BE2C (cell line): ENCODE results near the gene UQCR11.

Source experiments
- DNase-seq: peaks from one replicate; pipeline ENCODE4 v3.0.0-alpha.2; 2020
- H3K27me3 ChIP-seq: fragments of 250-450 bp; sonication (Bioruptor Pico); 2 replicates; pipeline ENCODE4 v1.5.1; 2020; ENCODE audit warnings: mild to moderate bottlenecking
- H3K36me3 ChIP-seq: fragments of 250-450 bp; sonication (Bioruptor Pico); 2 replicates; pipeline ENCODE4 v1.5.1; 2020; ENCODE audit warnings: mild to moderate bottlenecking
- H3K4me1 ChIP-seq: fragments of 250-450 bp; sonication (Bioruptor Pico); 2 replicates; pipeline ENCODE4 v1.5.1; 2020
- H3K4me3 ChIP-seq: 2 replicates; pipeline ENCODE4 v1.5.1; 2011; ENCODE audit warnings: low read depth, low read length
- H3K9me3 ChIP-seq: fragments of 250-450 bp; sonication (Bioruptor Pico); 2 replicates; pipeline ENCODE4 v1.5.1; 2020
- TF ChIP-seq, protein P1 (sequence below): IDR thresholded peaks from 2 replicates; pipeline ENCODE4 v1.5.1; 2012; ENCODE audit warnings: mild to moderate bottlenecking, low read depth, low read length

Gene UQCR11

DNA sequence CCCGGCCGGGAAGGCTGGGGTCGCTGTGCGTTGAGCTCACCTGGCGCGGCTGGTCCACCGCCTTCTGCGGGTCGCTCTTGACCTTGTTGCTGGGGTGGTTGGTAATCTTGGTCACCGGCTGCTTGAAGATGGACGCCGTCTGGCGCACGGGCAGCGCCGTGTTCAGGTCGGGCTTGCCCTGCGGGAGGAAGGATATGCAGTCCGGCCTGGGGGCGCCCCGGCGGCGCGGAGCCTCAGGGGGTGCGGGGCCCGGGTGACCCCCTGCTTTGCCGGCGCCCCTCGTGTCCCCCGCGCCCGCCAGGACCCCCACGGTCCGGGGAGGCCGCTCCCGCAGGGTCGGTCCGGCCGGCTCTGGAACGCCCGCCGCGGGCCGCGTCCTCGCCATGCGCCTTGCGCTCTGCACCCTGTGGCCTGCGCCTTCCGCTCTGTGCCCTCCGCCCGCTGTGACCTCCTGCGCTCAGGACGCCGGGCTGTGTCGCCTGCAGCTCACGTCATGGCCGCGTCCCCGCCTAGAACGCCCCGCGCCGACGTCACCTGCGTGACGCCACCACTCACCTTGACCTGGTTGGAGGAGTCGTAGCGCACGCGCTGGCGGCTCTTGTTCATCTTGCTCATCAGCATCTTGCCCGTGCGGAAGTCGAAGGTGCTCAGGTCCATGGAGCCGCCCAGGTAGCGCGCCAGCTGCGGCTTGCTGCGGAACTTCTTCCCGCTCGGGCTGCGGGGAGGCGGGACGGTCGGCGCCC, 20.6 kb downstream of the UQCR11 start:
- Histone ChIP-seq H3K4me1 (no peaks in the 10 kb centered on the region), H3K27me3 (no peaks in the 10 kb centered on the region), H3K36me3 (peaks cover 65% of the 10 kb centered on the region), H3K4me3 (no peak overlapping the region), H3K9me3 (no peaks in the 10 kb centered on the region)
- no peak for DNase-seq
- TF ChIP-seq, protein P1, sequence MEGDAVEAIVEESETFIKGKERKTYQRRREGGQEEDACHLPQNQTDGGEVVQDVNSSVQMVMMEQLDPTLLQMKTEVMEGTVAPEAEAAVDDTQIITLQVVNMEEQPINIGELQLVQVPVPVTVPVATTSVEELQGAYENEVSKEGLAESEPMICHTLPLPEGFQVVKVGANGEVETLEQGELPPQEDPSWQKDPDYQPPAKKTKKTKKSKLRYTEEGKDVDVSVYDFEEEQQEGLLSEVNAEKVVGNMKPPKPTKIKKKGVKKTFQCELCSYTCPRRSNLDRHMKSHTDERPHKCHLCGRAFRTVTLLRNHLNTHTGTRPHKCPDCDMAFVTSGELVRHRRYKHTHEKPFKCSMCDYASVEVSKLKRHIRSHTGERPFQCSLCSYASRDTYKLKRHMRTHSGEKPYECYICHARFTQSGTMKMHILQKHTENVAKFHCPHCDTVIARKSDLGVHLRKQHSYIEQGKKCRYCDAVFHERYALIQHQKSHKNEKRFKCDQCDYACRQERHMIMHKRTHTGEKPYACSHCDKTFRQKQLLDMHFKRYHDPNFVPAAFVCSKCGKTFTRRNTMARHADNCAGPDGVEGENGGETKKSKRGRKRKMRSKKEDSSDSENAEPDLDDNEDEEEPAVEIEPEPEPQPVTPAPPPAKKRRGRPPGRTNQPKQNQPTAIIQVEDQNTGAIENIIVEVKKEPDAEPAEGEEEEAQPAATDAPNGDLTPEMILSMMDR, result no peak

DNA sequence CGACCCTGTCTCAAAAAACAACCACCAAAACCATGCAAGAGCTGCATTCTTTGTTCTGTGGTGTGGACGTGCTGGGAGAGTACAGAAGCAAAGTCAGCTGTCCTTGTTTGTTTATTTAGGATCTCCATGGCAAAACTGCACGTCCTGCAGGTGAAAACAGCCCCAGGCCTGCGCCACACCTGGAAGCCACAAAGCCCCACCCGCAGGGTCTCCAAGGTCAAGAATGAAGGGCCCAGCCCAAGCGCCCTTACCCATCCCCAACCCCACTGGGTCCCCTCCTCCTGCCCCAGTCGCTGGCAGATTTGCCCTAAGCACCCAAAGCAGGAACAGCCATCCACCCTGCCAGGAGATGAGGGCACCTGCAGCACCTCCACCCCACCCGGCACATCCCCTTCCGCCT, 23.1 kb downstream of the UQCR11 start:
- Histone ChIP-seq H3K27me3 (no peaks in the 10 kb centered on the region), H3K4me3 (no peak overlapping the region), H3K4me1 (no peaks in the 10 kb centered on the region), H3K36me3 (peaks cover 84% of the 10 kb centered on the region), H3K9me3 (no peaks in the 10 kb centered on the region)
- DNase-seq, result no peak
- TF ChIP-seq, protein P1, result no peak

DNA sequence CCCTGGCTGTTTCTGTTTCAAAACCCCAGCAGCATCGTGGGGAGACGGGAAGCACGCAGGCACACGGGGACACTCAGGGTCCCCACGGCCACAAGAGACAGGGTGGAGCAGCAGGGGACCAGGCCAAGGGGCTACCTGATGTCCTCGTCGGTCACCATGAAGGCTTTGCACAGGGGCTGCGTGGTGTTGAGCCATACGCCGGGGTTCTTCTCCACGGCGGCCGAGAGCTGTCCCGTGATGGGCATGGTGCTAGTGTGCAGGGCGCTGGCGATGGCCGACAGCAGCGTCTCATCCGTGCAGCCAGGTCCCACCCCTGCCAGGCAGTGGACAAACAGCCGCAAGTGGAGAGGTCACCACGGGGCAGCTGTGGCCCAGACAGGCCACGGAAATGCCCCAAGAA, 24.3 kb downstream of the UQCR11 start:
- peaks cover 90% of the 10 kb centered on the region for H3K36me3 ChIP-seq
- no peaks in the 10 kb centered on the region for H3K9me3 ChIP-seq
- H3K27me3 ChIP-seq, result no peaks in the 10 kb centered on the region
- no peaks in the 10 kb centered on the region for H3K4me1 ChIP-seq
- no peak for DNase-seq
- H3K4me3 ChIP-seq, result no peak overlapping the region
- TF ChIP-seq, protein P1, result no peak

DNA sequence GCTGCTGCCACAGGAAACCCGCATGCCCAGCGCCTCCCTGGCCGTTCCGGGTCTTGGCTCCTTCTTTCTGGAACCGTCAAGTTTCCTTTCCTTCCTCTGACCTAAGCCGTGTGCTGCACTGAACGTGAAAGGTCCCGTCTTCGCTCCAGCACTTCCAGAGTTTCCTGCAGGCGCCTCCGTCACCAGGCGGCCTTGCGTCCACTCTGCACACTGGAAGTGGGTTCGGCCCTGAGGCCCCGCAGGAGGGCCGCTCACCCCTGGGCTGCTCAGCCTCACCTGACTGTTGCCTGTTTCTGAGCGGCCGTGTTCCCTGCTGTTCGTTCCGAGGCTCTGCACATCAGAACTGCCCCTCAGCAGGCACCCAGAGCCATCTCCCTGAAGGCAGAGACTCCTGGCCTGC, 24.9 kb downstream of the UQCR11 start:
- no peak overlapping the region for H3K4me3 ChIP-seq
- no peak for DNase-seq
- no peaks in the 10 kb centered on the region for H3K4me1 ChIP-seq
- no peaks in the 10 kb centered on the region for H3K27me3 ChIP-seq
- no peaks in the 10 kb centered on the region for H3K9me3 ChIP-seq
- TF ChIP-seq, protein P1, result no peak
- H3K36me3 ChIP-seq, result peaks cover 87% of the 10 kb centered on the region

DNA sequence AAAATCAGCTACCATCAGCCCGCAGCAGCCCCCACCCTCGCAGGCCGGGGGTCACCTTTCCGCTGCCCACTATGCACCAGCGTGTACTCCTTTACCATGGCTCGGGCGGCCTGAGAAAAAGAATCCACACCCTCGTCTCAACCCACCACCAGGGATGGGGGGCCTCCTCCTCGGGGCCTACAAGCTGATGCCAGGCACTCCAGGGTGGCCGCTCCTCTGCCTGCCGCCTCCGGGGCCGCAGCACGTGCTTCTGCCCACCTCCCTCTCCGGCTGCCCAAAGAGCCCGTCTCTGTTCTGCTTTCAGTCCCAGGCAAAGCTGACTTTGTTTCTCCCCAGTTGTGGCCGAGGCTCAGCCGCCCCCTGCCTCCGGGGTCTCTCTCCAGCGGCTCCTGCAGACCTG, 26.0 kb downstream of the UQCR11 start:
- Histone ChIP-seq H3K36me3 (peaks cover 80% of the 10 kb centered on the region), H3K9me3 (no peaks in the 10 kb centered on the region), H3K27me3 (no peaks in the 10 kb centered on the region), H3K4me1 (no peaks in the 10 kb centered on the region), H3K4me3 (no peak overlapping the region)
- TF ChIP-seq, protein P1, result no peak
- no peak for DNase-seq

DNA sequence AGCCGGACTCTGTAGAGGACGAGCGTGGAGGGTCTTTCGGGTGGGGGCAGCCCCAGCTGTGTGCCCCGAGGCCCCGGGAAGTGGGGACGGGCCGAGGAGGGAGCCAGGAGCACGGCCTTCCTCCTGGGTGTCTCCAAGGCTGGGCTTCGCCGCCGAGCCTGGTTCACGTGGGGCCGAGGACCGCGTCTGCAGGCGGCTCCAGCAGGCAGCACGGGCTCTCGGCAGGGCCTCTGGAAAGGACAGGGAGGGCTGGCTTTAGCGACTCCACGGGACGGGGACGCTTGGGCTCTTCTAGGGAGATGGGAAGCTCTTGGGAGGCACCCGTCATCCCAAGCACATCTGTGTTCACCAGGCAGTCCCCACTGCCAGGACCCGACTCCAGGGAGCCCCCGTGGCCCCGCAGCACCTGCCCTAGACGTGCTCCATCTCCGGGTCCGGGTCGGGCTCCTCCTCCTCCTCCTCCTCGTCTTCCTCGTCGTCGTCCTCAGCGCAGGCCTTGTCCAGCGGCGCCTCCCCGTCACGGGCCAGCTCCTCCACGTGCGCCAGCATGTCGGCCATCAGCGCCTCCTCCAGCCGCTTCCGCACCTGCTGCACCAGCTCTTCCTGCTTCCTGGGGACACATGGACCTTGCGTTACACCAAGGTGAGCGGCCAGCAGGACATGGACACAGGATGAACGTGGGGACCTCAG, 27.2 kb downstream of the UQCR11 start:
- Histone ChIP-seq H3K4me1 (no peaks in the 10 kb centered on the region), H3K36me3 (peaks cover 71% of the 10 kb centered on the region), H3K4me3 (no peak overlapping the region), H3K27me3 (no peaks in the 10 kb centered on the region), H3K9me3 (no peaks in the 10 kb centered on the region)
- DNase-seq, result no peak
- TF ChIP-seq, protein P1, result no peak
